Tibial nerve (tissue), 3 donors: Measurements from ENCODE around the gene XIRP2.

Source experiments
- POLR2A ChIP-seq, 2 donors: fragments of 450-650 bp; IDR thresholded peaks; one replicate each; pipeline ENCODE4 v1.6.1; 2017; ENCODE audit warnings: antibody characterized with exemption in 2 of 2, mild to moderate bottlenecking in 2 of 2, moderate library complexity in 2 of 2
- TF ChIP-seq, protein P1 (sequence below), 5 experiments: fragments of 200-600 bp in 3 of 5; fragments of 450-650 bp in 2 of 5; sonication (generic) in 3 of 5; IDR thresholded peaks; one replicate each; pipeline ENCODE4 v1.5.1; 2016 to 2019; ENCODE audit warnings: antibody characterized with exemption in 5 of 5, mild to moderate bottlenecking in 3 of 5, moderate library complexity in 2 of 5

DNA sequence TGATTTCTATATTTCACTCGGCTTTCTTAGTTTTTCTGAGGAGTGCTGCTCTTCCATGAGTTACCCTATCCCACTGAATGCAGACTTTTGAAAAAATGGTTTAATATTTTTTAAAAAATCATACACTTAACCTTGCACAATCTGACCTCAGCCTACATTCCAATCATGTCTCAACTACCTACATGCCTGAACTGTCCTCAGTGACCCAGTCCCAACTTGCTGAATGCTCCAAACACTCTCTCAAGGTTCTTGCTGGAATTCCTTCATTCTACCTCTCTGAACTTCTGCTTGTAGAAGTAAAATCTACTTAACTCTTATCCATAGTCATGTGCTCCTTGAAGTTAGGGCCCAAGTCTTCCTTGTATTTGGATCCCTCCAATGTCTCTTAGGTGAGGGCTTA is 181.6 kb downstream of the XIRP2 start:
- TF ChIP-seq, protein P1, sequence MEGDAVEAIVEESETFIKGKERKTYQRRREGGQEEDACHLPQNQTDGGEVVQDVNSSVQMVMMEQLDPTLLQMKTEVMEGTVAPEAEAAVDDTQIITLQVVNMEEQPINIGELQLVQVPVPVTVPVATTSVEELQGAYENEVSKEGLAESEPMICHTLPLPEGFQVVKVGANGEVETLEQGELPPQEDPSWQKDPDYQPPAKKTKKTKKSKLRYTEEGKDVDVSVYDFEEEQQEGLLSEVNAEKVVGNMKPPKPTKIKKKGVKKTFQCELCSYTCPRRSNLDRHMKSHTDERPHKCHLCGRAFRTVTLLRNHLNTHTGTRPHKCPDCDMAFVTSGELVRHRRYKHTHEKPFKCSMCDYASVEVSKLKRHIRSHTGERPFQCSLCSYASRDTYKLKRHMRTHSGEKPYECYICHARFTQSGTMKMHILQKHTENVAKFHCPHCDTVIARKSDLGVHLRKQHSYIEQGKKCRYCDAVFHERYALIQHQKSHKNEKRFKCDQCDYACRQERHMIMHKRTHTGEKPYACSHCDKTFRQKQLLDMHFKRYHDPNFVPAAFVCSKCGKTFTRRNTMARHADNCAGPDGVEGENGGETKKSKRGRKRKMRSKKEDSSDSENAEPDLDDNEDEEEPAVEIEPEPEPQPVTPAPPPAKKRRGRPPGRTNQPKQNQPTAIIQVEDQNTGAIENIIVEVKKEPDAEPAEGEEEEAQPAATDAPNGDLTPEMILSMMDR (IDR thresholded peaks at IDR 0.05) = no peak
- no peak for TF ChIP-seq POLR2A (IDR thresholded peaks at IDR 0.05)
